Breast epithelium (tissue), 4 donors: ENCODE results near the gene NR5A2. TPM values are rescaled to one million over a fixed set of nuclear protein-coding genes. Genes with fewer than 3 reads are reported as not detected.

ENCODE experiments used
- DNase-seq, 2 donors: peaks; one replicate each; pipeline ENCODE4 v3.0.0-alpha.2; 2019; ENCODE audit warnings: low spot score in 2 of 2
- H3K27ac ChIP-seq, 2 donors: fragments of 200-600 bp; sonication (generic) in 1 of 2; one replicate each; pipeline ENCODE4 v1.5.1; 2016 to 2019; ENCODE audit warnings: mild to moderate bottlenecking in 1 of 2
- H3K27me3 ChIP-seq, 2 donors: fragments of 200-600 bp; sonication (generic) in 1 of 2; one replicate each; pipeline versions ENCODE4 v1.5.1 to v1.6.0; 2017 to 2019; ENCODE audit warnings: control low read depth in 1 of 2, mild to moderate bottlenecking in 1 of 2
- H3K36me3 ChIP-seq: fragments of 200-600 bp; one replicate; pipeline ENCODE4 v1.5.1; 2019
- H3K4me1 ChIP-seq, 2 donors: fragments of 200-600 bp; sonication (generic); one replicate each; pipeline ENCODE4 v1.5.1; 2016 to 2019; ENCODE audit warnings: control low read depth in 1 of 2
- H3K4me3 ChIP-seq, 3 donors: fragments of 200-600 bp; sonication (generic); 1 replicate in 2 of 3; 2 replicates in 1 of 3; pipeline ENCODE4 v1.5.1; 2016 to 2019; ENCODE audit warnings: mild to moderate bottlenecking in 3 of 3, moderate library complexity in 2 of 3
- H3K9me3 ChIP-seq, 2 donors: fragments of 200-600 bp; sonication (generic) in 1 of 2; one replicate each; pipeline ENCODE4 v1.5.1; 2016 to 2019; ENCODE audit warnings: control low read depth in 1 of 2
- POLR2A ChIP-seq: fragments of 450-650 bp; IDR thresholded peaks from one replicate; pipeline ENCODE4 v1.6.1; 2016; ENCODE audit warnings: antibody characterized with exemption, mild to moderate bottlenecking, moderate library complexity
- POLR2AphosphoS5 ChIP-seq, 3 donors: sonication (generic); formaldehyde crosslinking; IDR thresholded peaks; one replicate each; pipeline ENCODE4 v1.6.1; 2017; ENCODE audit warnings: antibody characterized with exemption in 3 of 3
- intact Hi-C: fragments of 100-400 bp; cut with DNase I; formaldehyde crosslinking; loops from one replicate; pipeline ENCODE4 v1.15.1; 2023; ENCODE audit warnings: low total_unique reads
- total RNA-seq, 3 donors: library from RNA; depleted of rRNA; stranded (reverse); fragments of >200 nt; gene quantifications; one replicate each; pipeline ENCODE4 v1.1.0, GENCODE V29; 2016
- TF ChIP-seq, protein P1 (sequence below), 3 donors: fragments of 450-650 bp; IDR thresholded peaks; one replicate each; pipeline ENCODE4 v1.5.1; 2016 to 2017; ENCODE audit warnings: antibody characterized with exemption in 3 of 3, mild to moderate bottlenecking in 3 of 3, moderate library complexity in 3 of 3

NR5A2 gene
- total RNA-seq, 3 donors from 2014 or later, result 4.1 to 5.6 (median 4.9) TPM

- no peak overlapping the region for H3K27ac ChIP-seq
- no peaks in the 10 kb centered on the region for H3K9me3 ChIP-seq
- no peaks in the 10 kb centered on the region for H3K36me3 ChIP-seq
- H3K4me1 ChIP-seq, result no peaks in the 10 kb centered on the region
- no peak for DNase-seq
- H3K27me3 ChIP-seq, result peaks cover 0 to 74% of the 10 kb centered on the region in 2 donors
- no peak overlapping the region for H3K4me3 ChIP-seq
- intact Hi-C loops, result no loop called here
- TF ChIP-seq POLR2A (no peak), POLR2AphosphoS5 (IDR thresholded peaks at IDR 0.05) (no peak)
- TF ChIP-seq, protein P1, sequence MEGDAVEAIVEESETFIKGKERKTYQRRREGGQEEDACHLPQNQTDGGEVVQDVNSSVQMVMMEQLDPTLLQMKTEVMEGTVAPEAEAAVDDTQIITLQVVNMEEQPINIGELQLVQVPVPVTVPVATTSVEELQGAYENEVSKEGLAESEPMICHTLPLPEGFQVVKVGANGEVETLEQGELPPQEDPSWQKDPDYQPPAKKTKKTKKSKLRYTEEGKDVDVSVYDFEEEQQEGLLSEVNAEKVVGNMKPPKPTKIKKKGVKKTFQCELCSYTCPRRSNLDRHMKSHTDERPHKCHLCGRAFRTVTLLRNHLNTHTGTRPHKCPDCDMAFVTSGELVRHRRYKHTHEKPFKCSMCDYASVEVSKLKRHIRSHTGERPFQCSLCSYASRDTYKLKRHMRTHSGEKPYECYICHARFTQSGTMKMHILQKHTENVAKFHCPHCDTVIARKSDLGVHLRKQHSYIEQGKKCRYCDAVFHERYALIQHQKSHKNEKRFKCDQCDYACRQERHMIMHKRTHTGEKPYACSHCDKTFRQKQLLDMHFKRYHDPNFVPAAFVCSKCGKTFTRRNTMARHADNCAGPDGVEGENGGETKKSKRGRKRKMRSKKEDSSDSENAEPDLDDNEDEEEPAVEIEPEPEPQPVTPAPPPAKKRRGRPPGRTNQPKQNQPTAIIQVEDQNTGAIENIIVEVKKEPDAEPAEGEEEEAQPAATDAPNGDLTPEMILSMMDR (IDR thresholded peaks at IDR 0.05), result no peak
These were observed 3.3 kb downstream of the NR5A2 start for GRCh38 chr1:200030791-200031190.

GRCh38 chr1:200033511-200034261 lies 6.2 kb downstream of the NR5A2 start:
- Histone ChIP-seq H3K36me3 (no peaks in the 10 kb centered on the region), H3K27ac (no peak overlapping the region), H3K4me1 (no peaks in the 10 kb centered on the region), H3K9me3 (no peaks in the 10 kb centered on the region), H3K4me3 (no peak overlapping the region), H3K27me3 (peaks cover 0 to 94% of the 10 kb centered on the region in 2 donors)
- DNase-seq, result no peak
- TF ChIP-seq POLR2AphosphoS5 (IDR thresholded peaks at IDR 0.05), result no peak
- TF ChIP-seq POLR2A, result no peak
- TF ChIP-seq, protein P1 (IDR thresholded peaks at IDR 0.05), result no peak
- intact Hi-C loops, result no loop called here

DNA sequence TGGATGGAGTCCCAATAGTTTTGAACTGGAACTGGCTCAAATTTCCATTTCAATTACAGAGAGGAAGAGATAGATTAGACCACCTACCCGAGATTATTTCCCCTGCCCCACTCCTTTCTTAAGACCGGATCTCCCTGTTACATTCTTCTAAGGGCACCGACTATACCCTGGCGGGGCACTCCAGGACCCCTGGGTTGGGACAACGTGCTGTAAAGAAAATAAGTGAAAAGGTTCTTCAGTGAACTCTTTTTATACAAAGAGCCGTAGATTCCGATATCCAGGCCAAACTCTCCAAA lies 6.7 kb downstream of the NR5A2 start:
- no peak for DNase-seq
- intact Hi-C loops, result no loop called here
- peaks cover 0 to 94% of the 10 kb centered on the region in 2 donors for H3K27me3 ChIP-seq
- H3K27ac ChIP-seq, result no peak overlapping the region
- no peak overlapping the region for H3K4me3 ChIP-seq
- H3K36me3 ChIP-seq, result no peaks in the 10 kb centered on the region
- H3K9me3 ChIP-seq, result no peaks in the 10 kb centered on the region
- TF ChIP-seq POLR2A (no peak), POLR2AphosphoS5 (IDR thresholded peaks at IDR 0.05) (no peak)
- TF ChIP-seq, protein P1 (IDR thresholded peaks at IDR 0.05), result no peak
- peaks cover 0 to 3% of the 10 kb centered on the region in 2 donors for H3K4me1 ChIP-seq

GRCh38 chr1:200034761-200035396 lies 7.4 kb downstream of the NR5A2 start:
- no peak for TF ChIP-seq POLR2AphosphoS5 (IDR thresholded peaks at IDR 0.05)
- TF ChIP-seq POLR2A, result no peak
- TF ChIP-seq, protein P1 (IDR thresholded peaks at IDR 0.05), result no peak
- H3K27me3 ChIP-seq, result peaks cover 0 to 94% of the 10 kb centered on the region in 2 donors
- no peaks in the 10 kb centered on the region for H3K9me3 ChIP-seq
- peaks cover 0 to 9% of the 10 kb centered on the region in 2 donors for H3K4me1 ChIP-seq
- H3K27ac ChIP-seq, result no peak overlapping the region
- intact Hi-C loops, result no loop called here
- peak overlapping the region; percentile 9 to 48 (median 20) for H3K4me3 ChIP-seq
- no peak for DNase-seq
- no peaks in the 10 kb centered on the region for H3K36me3 ChIP-seq

- Histone ChIP-seq H3K36me3 (no peaks in the 10 kb centered on the region), H3K9me3 (no peaks in the 10 kb centered on the region), H3K27ac (no peak overlapping the region), H3K27me3 (peaks cover 0 to 94% of the 10 kb centered on the region in 2 donors), H3K4me3 (peak overlapping the region; percentile 9 to 48 (median 20)), H3K4me1 (peaks cover 0 to 14% of the 10 kb centered on the region in 2 donors)
- intact Hi-C loops, result no loop called here
- DNase-seq, result no peak
- TF ChIP-seq, protein P1 (IDR thresholded peaks at IDR 0.05), result no peak
- no peak for TF ChIP-seq POLR2AphosphoS5 (IDR thresholded peaks at IDR 0.05)
- no peak for TF ChIP-seq POLR2A
These were observed 8.0 kb downstream of the NR5A2 start for GRCh38 chr1:200035397-200035955.
